Measurements from ENCODE around the gene ELL2. TPM values are rescaled to one million over a fixed set of nuclear protein-coding genes. Genes with fewer than 3 reads are reported as not detected.

Gene ELL2
- total and polyA plus RNA-seq, 2 of the 13 experiments (the other 11 are each of a cell fraction or from before 2014, with no cell fraction given): 78.9 to 97.1 TPM

- TF ChIP-seq POLR2G (IDR thresholded peaks at IDR 0.05; ENCODE audit: low read depth, low read length): 0 out of 2 replicates have a peak, but pooled peaks have one; percentile 40
- no peak for TF ChIP-seq SOX13 (IDR thresholded peaks at IDR 0.05)
- TF ChIP-seq SOX13 (CRISPR knock-in tag; conservative IDR thresholded peaks at IDR 0.05 in 1 of 2, IDR thresholded peaks at IDR 0.05 in 1 of 2): peak in 1 of 2 experiments; percentile 78; a peak in 2 of 4 replicates
- 0 out of 2 replicates have a peak, but pooled peaks have one; percentile 21 for TF ChIP-seq ZGPAT (CRISPR knock-in tag; IDR thresholded peaks at IDR 0.05)
- TF ChIP-seq ZNF512B (CRISPR knock-in tag; IDR thresholded peaks at IDR 0.05; ENCODE audit: borderline replicate concordance): no peak
- no peak for TF ChIP-seq FOXA1 (IDR thresholded peaks at IDR 0.05)
- peak; percentile 14; the same call in 1 of the 2 replicates for TF ChIP-seq FOXA1 (CRISPR knock-in tag; IDR thresholded peaks at IDR 0.05)
- TF ChIP-seq ZSCAN30 (CRISPR knock-in tag; IDR thresholded peaks at IDR 0.05): no peak
- 0 out of 2 replicates have a peak, but pooled peaks have one; percentile 14 for TF ChIP-seq FOXP4 (CRISPR knock-in tag; IDR thresholded peaks at IDR 0.05)
- peak; percentile 46; the same call in 1 of the 2 replicates for TF ChIP-seq SOX5 (CRISPR knock-in tag; IDR thresholded peaks at IDR 0.05; ENCODE audit: borderline replicate concordance)
- TF ChIP-seq HOXD1 (CRISPR knock-in tag; IDR thresholded peaks at IDR 0.05): no peak
- peak; percentile 59 for TF ChIP-seq ARID5B (CRISPR knock-in tag; IDR thresholded peaks at IDR 0.05)
These were observed 15.2 kb downstream of the ELL2 start (continued) for GRCh38 chr5:95946451-95946850.

Data from HepG2 (cell line).